Stimulated activated CD4-positive, alpha-beta T cell treated with anti-CD3 and anti-CD28 coated beads, Interleukin-12 subunit alpha, Interleukin-12 subunit beta, amount 100 ng/mL, for 4 hours (primary cell): ENCODE measurements around the gene MAPK8.

ENCODE experiments used
- DNase-seq: peaks from one replicate; pipeline ENCODE4 v3.0.0-alpha.2; 2020

The MAPK8 gene

GRCh38 chr10:48294431-48294830 lies 12.0 kb upstream of the MAPK8 start:
- DNase-seq: no peak

- DNase-seq: no peak
Observed at GRCh38 chr10:48296576-48297098, 9.8 kb upstream of the MAPK8 start.

GRCh38 chr10:48299066-48299465 lies 7.4 kb upstream of the MAPK8 start:
- DNase-seq: no peak

- no peak for DNase-seq
Observed at GRCh38 chr10:48299692-48300091, 6.8 kb upstream of the MAPK8 start.

GRCh38 chr10:48300556-48300955 lies 5.9 kb upstream of the MAPK8 start:
- DNase-seq: no peak

- DNase-seq: no peak
Observed at GRCh38 chr10:48302515-48303476, 3.7 kb upstream of the MAPK8 start.

- DNase-seq: no peak
Observed at GRCh38 chr10:48305905-48306264, 592 bp upstream of the MAPK8 start.

- peak; percentile 59 for DNase-seq
Observed at GRCh38 chr10:48306870-48307710, 613 bp downstream of the MAPK8 start.

GRCh38 chr10:48307711-48308018 lies 1.2 kb downstream of the MAPK8 start:
- no peak for DNase-seq

GRCh38 chr10:48309711-48310226 lies 3.3 kb downstream of the MAPK8 start:
- no peak for DNase-seq

GRCh38 chr10:48314107-48314506 lies 7.6 kb downstream of the MAPK8 start:
- DNase-seq: no peak

- DNase-seq: no peak
Observed at GRCh38 chr10:48316236-48316635, 9.8 kb downstream of the MAPK8 start.

GRCh38 chr10:48317321-48317990 lies 11.0 kb downstream of the MAPK8 start:
- DNase-seq: no peak

- no peak for DNase-seq
Observed at GRCh38 chr10:48322017-48322416, 15.5 kb downstream of the MAPK8 start.

GRCh38 chr10:48324580-48324979 lies 18.1 kb downstream of the MAPK8 start:
- no peak for DNase-seq

GRCh38 chr10:48330269-48330668 lies 23.8 kb downstream of the MAPK8 start:
- no peak for DNase-seq

GRCh38 chr10:48331436-48331835 lies 25.0 kb downstream of the MAPK8 start:
- no peak for DNase-seq

- no peak for DNase-seq
Observed at GRCh38 chr10:48332166-48332870, 25.8 kb downstream of the MAPK8 start.

GRCh38 chr10:48332871-48333216 lies 26.4 kb downstream of the MAPK8 start:
- DNase-seq: no peak

GRCh38 chr10:48333856-48334255 lies 27.4 kb downstream of the MAPK8 start:
- no peak for DNase-seq

- DNase-seq: no peak
Observed at GRCh38 chr10:48335788-48336187, 29.3 kb downstream of the MAPK8 start.

- DNase-seq: no peak
Observed at GRCh38 chr10:48336978-48337599, 30.6 kb downstream of the MAPK8 start.
